Activated gamma-delta T cell treated with anti-CD3 and anti-CD28 coated beads, Interleukin-2, amount 50 U/mL, for 16 hours (primary cell): Measurements from ENCODE around the gene TSTD1.
"Not testable (repeated sequence)": the region's sequence is repeated elsewhere in the genome, so short reads cannot be mapped to it uniquely, and the experiment has no call there.

Source experiments
- DNase-seq: peaks from one replicate; pipeline ENCODE4 v3.0.0-alpha.2; 2020; ENCODE audit warnings: low read depth

Gene TSTD1

GRCh38 chr1:161037661-161038522 lies 872 bp downstream of the TSTD1 start:
- DNase-seq, result no peak

- no peak for DNase-seq
These were observed 5.0 kb downstream of the TSTD1 start for GRCh38 chr1:161033751-161034150.

GRCh38 chr1:161032409-161032808 lies 6.4 kb downstream of the TSTD1 start:
- no peak for DNase-seq

- DNase-seq, result no peak
These were observed 6.9 kb downstream of the TSTD1 start for GRCh38 chr1:161031874-161032273.

- DNase-seq, result not testable (repeated sequence)
These were observed 9.3 kb downstream of the TSTD1 start for GRCh38 chr1:161029466-161029865.

- not testable (repeated sequence) for DNase-seq
These were observed 11.8 kb downstream of the TSTD1 start for GRCh38 chr1:161026954-161027353.

- not testable (repeated sequence) for DNase-seq
These were observed 16.3 kb downstream of the TSTD1 start for GRCh38 chr1:161022432-161022831.

GRCh38 chr1:161021970-161022353 lies 16.8 kb downstream of the TSTD1 start:
- no peak for DNase-seq

GRCh38 chr1:161021165-161021969 lies 17.4 kb downstream of the TSTD1 start:
- peak; percentile 78 for DNase-seq

- no peak for DNase-seq
These were observed 18.1 kb downstream of the TSTD1 start, which contains the start of gene F11R for GRCh38 chr1:161020509-161021164. TSS of gene F11R (minus strand) at chr1:161021152. CDS start at chr1:161021073, 79 bp downstream.

- DNase-seq, result no peak
These were observed 18.8 kb downstream of the TSTD1 start for GRCh38 chr1:161019751-161020495.

GRCh38 chr1:161019111-161019660 lies 19.6 kb downstream of the TSTD1 start:
- DNase-seq, result not testable (repeated sequence)

- DNase-seq, result no peak
These were observed 20.2 kb downstream of the TSTD1 start for GRCh38 chr1:161018631-161018930.

GRCh38 chr1:161017756-161018630 lies 20.8 kb downstream of the TSTD1 start:
- no peak for DNase-seq

GRCh38 chr1:161017181-161017580 lies 21.6 kb downstream of the TSTD1 start:
- not testable (repeated sequence) for DNase-seq

- not testable (repeated sequence) for DNase-seq
These were observed 22.1 kb downstream of the TSTD1 start for GRCh38 chr1:161016683-161017082.

- DNase-seq, result peak; percentile 39
These were observed 25.1 kb downstream of the TSTD1 start for GRCh38 chr1:161013488-161014230.

GRCh38 chr1:161013131-161013487 lies 25.7 kb downstream of the TSTD1 start:
- no peak for DNase-seq

GRCh38 chr1:161012420-161012819 lies 26.3 kb downstream of the TSTD1 start:
- DNase-seq, result no peak
